K562 (cell line): ENCODE results near the gene OR8B8. TPM values are rescaled to one million over a fixed set of nuclear protein-coding genes. Genes with fewer than 3 reads are reported as not detected.

Experiments used
- ATAC-seq: fragments of 200-7000 bp; cut with Tn5 transposase; 3 replicates; pipeline ENCODE4 v1.9.1; 2020; ENCODE audit warnings: moderate library complexity
- BruUV-seq: library from RNA; stranded (reverse); fragments of 400-500 nt; replicated peaks from 2 replicates; lab custom pipeline; 2021; lab: Mats Ljungman, UMichigan
- CTCF ChIA-PET: fragments of 300-600 bp; formaldehyde crosslinking; extraction: SDS; loops from one replicate; lab custom pipeline; 2021; ENCODE audit warnings: low intra/inter-chr PET ratio; lab: Yijun Ruan, JAX
- POLR2A ChIA-PET: fragments of 300-600, 350-650 bp; sonication (Branson Sonifier 250); formaldehyde crosslinking; extraction: SDS; loops from one replicate; lab custom pipeline; 2021; ENCODE audit warnings: antibody characterized with exemption, inconsistent platforms; lab: Yijun Ruan, JAX
- DNase-seq, 4 experiments: peaks; one replicate each; pipeline versions ENCODE4 v3.0.0 to v3.0.0-alpha.2; 2011 to 2018; ENCODE audit warnings: low spot score in 3 of 4, mixed read lengths in 3 of 4; ENCODE audit errors: extremely low read depth in 1 of 4
- FAIRE-seq: peaks from 2 replicates; lab custom pipeline; 2011; peaks lifted over from hg19 to GRCh38; lab: Jason Lieb, UNC
- H2AFZ ChIP-seq: 2 replicates; pipeline ENCODE4 v1.6.0; 2011; ENCODE audit warnings: low read depth, low read length, control low read depth, inconsistent platforms
- H3K27ac ChIP-seq: fragments of 200-600 bp; 3 replicates; pipeline ENCODE4 v1.8.0; 2011; ENCODE audit warnings: low read depth, mild to moderate bottlenecking, control low read depth, inconsistent platforms, low read length, moderate library complexity, mixed read lengths; ENCODE audit errors: extremely low read depth
- H3K27me3 ChIP-seq, 2 experiments: fragments of 300-600 bp in 1 of 2; 2 replicates in 1 of 2; 3 replicates in 1 of 2; pipeline versions ENCODE4 v1.6.0 to v1.8.0; 2011; ENCODE audit warnings: inconsistent platforms in 2 of 2, low read length in 2 of 2, mild to moderate bottlenecking in 1 of 2, mixed read lengths in 1 of 2, moderate library complexity in 1 of 2; ENCODE audit not compliant: control insufficient read depth in 2 of 2, insufficient read depth in 2 of 2
- H3K36me3 ChIP-seq: fragments of 300-600 bp; 3 replicates; pipeline ENCODE4 v1.8.0; 2011; ENCODE audit warnings: mild to moderate bottlenecking, low read length, inconsistent platforms; ENCODE audit not compliant: control insufficient read depth, insufficient read depth
- H3K4me1 ChIP-seq, 2 experiments: fragments of 200-600 bp in 1 of 2; replicated peaks in 1 of 2; 2 replicates in 1 of 2; 3 replicates in 1 of 2; pipeline versions ENCODE4 v1.5.1 to v1.8.0; 2011; ENCODE audit warnings: inconsistent platforms in 2 of 2, low read length in 2 of 2, mild to moderate bottlenecking in 1 of 2, mixed read lengths in 1 of 2, moderate library complexity in 1 of 2; ENCODE audit not compliant: control insufficient read depth in 2 of 2, insufficient read depth in 2 of 2
- H3K4me2 ChIP-seq: 2 replicates; pipeline ENCODE4 v1.6.1; 2011; ENCODE audit warnings: low read length, control low read depth, inconsistent platforms, mixed read lengths; ENCODE audit not compliant: insufficient read depth
- H3K4me3 ChIP-seq: fragments of 200-600 bp; sonication (generic), shearing (Covaris generic); 2 replicates; pipeline ENCODE4 v1.5.1; 2016; ENCODE audit warnings: control low read depth, inconsistent platforms
- H3K79me2 ChIP-seq: fragments of 200-600 bp; 3 replicates; pipeline ENCODE4 v1.8.0; 2011; ENCODE audit warnings: low read length, inconsistent platforms; ENCODE audit not compliant: control insufficient read depth, insufficient read depth
- H3K9ac ChIP-seq, 2 experiments: 2 replicates each; pipeline versions ENCODE4 v1.6.0 to v1.6.1; 2011; ENCODE audit warnings: low read depth in 2 of 2, low read length in 2 of 2, control low read depth in 1 of 2, inconsistent platforms in 1 of 2, mild to moderate bottlenecking in 1 of 2, mixed read lengths in 1 of 2; ENCODE audit not compliant: insufficient read depth in 1 of 2
- H3K9me1 ChIP-seq: one replicate; pipeline ENCODE4 v1.6.0; 2011; ENCODE audit warnings: inconsistent platforms, mild to moderate bottlenecking, low read length, moderate library complexity; ENCODE audit not compliant: control insufficient read depth, insufficient read depth
- H3K9me3 ChIP-seq: replicated peaks from 2 replicates; pipeline ENCODE4 v1.5.1; 2011; ENCODE audit warnings: low read depth, low read length, inconsistent platforms; ENCODE audit not compliant: control insufficient read depth, insufficient read depth
- H4K20me1 ChIP-seq: replicated peaks from 2 replicates; pipeline ENCODE4 v1.6.1; 2011; ENCODE audit warnings: low read length, inconsistent platforms, mixed read lengths; ENCODE audit not compliant: control insufficient read depth, insufficient read depth
- CUX1 ChIP-seq: fragments of 200-800 bp; sonication (Bioruptor generic); IDR thresholded peaks from 2 replicates; pipeline ENCODE4 v1.6.1; 2016; ENCODE audit warnings: missing genetic modification characterization, missing compliant biosample characterization
- ZNF592 ChIP-seq: fragments of 450-650 bp; IDR thresholded peaks from 2 replicates; pipeline ENCODE4 v1.6.1; 2017; ENCODE audit warnings: antibody characterized with exemption, mild to moderate bottlenecking
- WGBS: fragments of 100-300 bp; shearing (Covaris generic); methylation state at CpG from one replicate; pipeline ENCODE4 v1.1.6; 2016; ENCODE audit warnings: low coverage, mixed read lengths; ENCODE audit not compliant: insufficient coverage; ENCODE audit errors: missing lambda C conversion rate; 5-methylcytosine and 5-hydroxymethylcytosine counted together
- in situ Hi-C: fragments of 300-500 bp; cut with MboI; formaldehyde crosslinking; loops from 4 replicates; pipeline ENCODE4 v1.15.0; 2018; ENCODE audit warnings: inconsistent platforms, mixed read lengths
- intact Hi-C: fragments of 100-400 bp; cut with micrococcal nuclease; formaldehyde crosslinking; loops from 2 replicates; pipeline ENCODE4 v1.14.2; 2022
- polyA plus RNA-seq, 8 experiments: library from polyadenylated mRNA; depleted of rRNA in 4 of 8; stranded (reverse) in 5 of 8; unstranded in 3 of 8; fragments of >200 nt; fragmentation: Nextera tagmentation in 2 of 8; fragmentation: Illumina TruSeq in 1 of 8; extraction: Ambion mirVana in 2 of 8; extraction: Trizol in 1 of 8; gene quantifications; 2 replicates each; pipeline versions ENCODE4 v1.2.1 to v1.2.3, GENCODE V29; 2011 to 2014; ENCODE audit warnings: inconsistent platforms in 1 of 8, missing spikeins in 1 of 8
- total RNA-seq, 7 experiments: library from RNA; depleted of rRNA in 6 of 7; stranded (reverse); fragments of >200 nt in 6 of 7; fragmentation: Illumina TruSeq in 2 of 7; extraction: Trizol in 2 of 7; gene quantifications; 2 replicates each; pipeline versions ENCODE4 v1.2.1 to v1.2.3, GENCODE V29; 2011 to 2021; ENCODE audit warnings: low replicate concordance in 1 of 7

The OR8B8 gene
- total and polyA plus RNA-seq, 9 of the 15 experiments (the other 6 are each of a cell fraction or from before 2014, with no cell fraction given) = 0.18 TPM; not detected in 8

GRCh38 chr11:124463324-124463723 is 17.8 kb upstream of the OR8B8 start:
- no peaks in the 10 kb centered on the region for H3K9me1 ChIP-seq
- no peak overlapping the region for H3K4me3 ChIP-seq
- no peaks in the 10 kb centered on the region for H3K36me3 ChIP-seq
- no peaks in the 10 kb centered on the region for H3K27me3 ChIP-seq
- H3K4me1 ChIP-seq = no peaks in the 10 kb centered on the region
- H3K9ac ChIP-seq = no peak overlapping the region
- no peak overlapping the region for H3K27ac ChIP-seq
- H3K79me2 ChIP-seq = no peaks in the 10 kb centered on the region
- TF ChIP-seq CUX1 (CRISPR knock-in tag) (no peak), ZNF592 (no peak)
- no peaks in the 10 kb centered on the region for H4K20me1 ChIP-seq
- H3K9me3 ChIP-seq = no peaks in the 10 kb centered on the region
- 10% methylated on average over 3 of the region's 3 CpGs for WGBS
- CTCF ChIA-PET = no interaction called here
- ATAC-seq (no peak), FAIRE-seq (no peak), DNase-seq (no peak)
- intact Hi-C loops = no loop called here
- in situ Hi-C loops = no loop called here
- BruUV-seq = no TSS peak
- H3K4me2 ChIP-seq = no peak overlapping the region
- POLR2A ChIA-PET = no interaction called here
- H2AFZ ChIP-seq = no peak overlapping the region
